H1 (cell line): ENCODE data around the gene MEN1. TPM values are rescaled to one million over a fixed set of nuclear protein-coding genes. Genes with fewer than 3 reads are reported as not detected.

Experiments used
- ASH2L ChIP-seq: fragments of 200-600, 300-600 bp; sonication (generic); IDR thresholded peaks from one replicate; pipeline ENCODE4 v1.7.1; 2017; ENCODE audit warnings: low read length
- E2F6 ChIP-seq: IDR thresholded peaks from 2 replicates; pipeline ENCODE4 v1.6.1; 2012; ENCODE audit warnings: inconsistent platforms
- GTF2F1 ChIP-seq: IDR thresholded peaks from 2 replicates; pipeline ENCODE4 v1.6.1; 2012; ENCODE audit warnings: low read depth, low read length, improper control_type of control experiment, borderline replicate concordance
- KDM5A ChIP-seq: fragments of 200-600 bp; IDR thresholded peaks from 2 replicates; pipeline ENCODE4 v1.7.1; 2012; ENCODE audit warnings: mild to moderate bottlenecking, low read length, inconsistent platforms, mixed read lengths
- RNF2 ChIP-seq: fragments of 200-900, 300-1000 bp; sonication (generic); IDR thresholded peaks from 2 replicates; pipeline ENCODE4 v1.7.1; 2016; ENCODE audit warnings: borderline replicate concordance, low read depth, mild to moderate bottlenecking, antibody characterized with exemption, low read length; ENCODE audit not compliant: poor library complexity, severe bottlenecking; ENCODE audit errors: missing control alignments
- RXRA ChIP-seq: IDR thresholded peaks from 2 replicates; pipeline ENCODE4 v1.6.1; 2011; ENCODE audit warnings: low read depth, mild to moderate bottlenecking, low read length, moderate library complexity; ENCODE audit not compliant: insufficient read depth
- SAP30 ChIP-seq: fragments of 300-600 bp; sonication (generic); IDR thresholded peaks from 2 replicates; pipeline ENCODE4 v1.7.1; 2012; ENCODE audit warnings: low read length, moderate library complexity, mild to moderate bottlenecking, inconsistent platforms; ENCODE audit not compliant: insufficient read depth, insufficient replicate concordance
- SRF ChIP-seq: IDR thresholded peaks from 2 replicates; pipeline ENCODE4 v1.6.1; 2011; ENCODE audit warnings: mild to moderate bottlenecking, low read depth, low read length, moderate library complexity
- SUZ12 ChIP-seq: fragments of 200-600 bp; sonication (generic); IDR thresholded peaks from 2 replicates; pipeline ENCODE4 v1.6.1; 2012; ENCODE audit warnings: mild to moderate bottlenecking, inconsistent platforms, low read length, moderate library complexity, mixed read lengths
- TAF7 ChIP-seq: optimal IDR thresholded peaks from 2 replicates; pipeline ENCODE3; 2011; ENCODE audit warnings: low read depth, mild to moderate bottlenecking, inconsistent platforms, low read length, moderate library complexity, borderline replicate concordance
- TBP ChIP-seq: IDR thresholded peaks from 2 replicates; pipeline ENCODE4 v1.6.1; 2011; ENCODE audit warnings: low read depth, low read length, improper control_type of control experiment
- USF2 ChIP-seq: IDR thresholded peaks from 2 replicates; pipeline ENCODE4 v1.6.1; 2011; ENCODE audit warnings: low read length, improper control_type of control experiment
- polyA plus RNA-seq, 7 experiments: library from polyadenylated mRNA; depleted of rRNA in 3 of 7; stranded (reverse) in 5 of 7; unstranded in 2 of 7; fragments of >200 nt in 5 of 7; fragments of 200-250 nt in 2 of 7; gene quantifications; 1 replicate in 5 of 7; 2 replicates in 1 of 7; 4 replicates in 1 of 7; pipeline versions ENCODE4 v1.2.1 to v1.2.3, GENCODE V29; 2011 to 2013; ENCODE audit warnings: missing spikeins in 2 of 7, mixed read lengths in 2 of 7
- total RNA-seq: library from RNA; stranded (reverse); fragmentation: NEBNext Ultra II Directional; extraction: Animal tissue kit (Norgen Biotek cat#: 25700); gene quantifications from 2 replicates; pipeline ENCODE4 v1.2.1, GENCODE V29; 2021

MEN1 gene
- total and polyA plus RNA-seq, 2 of the 8 experiments (the other 6 are each of a cell fraction or from before 2014, with no cell fraction given) = 47.2 to 56.3 TPM

- TF ChIP-seq TAF7 (peak; percentile 7), SAP30 (peak; percentile 28), E2F6 (no peak), GTF2F1 (no peak), RXRA (no peak), SUZ12 (no peak), SRF (no peak), TBP (peak; percentile 39; the same call in 1 of the 2 replicates), KDM5A (0 out of 2 replicates have a peak, but pooled peaks have one; percentile 26), USF2 (no peak), ASH2L (no peak), RNF2 (no peak)
These were observed at the start of gene MEN1 (continued) for GRCh38 chr11:64810271-64810890.
